Endodermal cell (in vitro differentiated cells): Measurements from ENCODE around the gene ALDH3B1. TPM values are rescaled to one million over a fixed set of nuclear protein-coding genes. Genes with fewer than 3 reads are reported as not detected.

Experiments used
- DNase-seq: peaks from one replicate; pipeline ENCODE4 v3.0.0-alpha.2; 2017
- H3K27ac ChIP-seq: 2 replicates; pipeline ENCODE4 v1.5.1; 2013; ENCODE audit warnings: mild to moderate bottlenecking, low read depth, low read length, moderate library complexity
- H3K27me3 ChIP-seq: 2 replicates; pipeline ENCODE4 v1.6.1; 2013; ENCODE audit warnings: mild to moderate bottlenecking, low read length, moderate library complexity; ENCODE audit not compliant: insufficient read depth, control insufficient read depth, poor library complexity, severe bottlenecking
- H3K36me3 ChIP-seq: 2 replicates; pipeline ENCODE4 v1.7.0; 2013; ENCODE audit warnings: mild to moderate bottlenecking, low read length, moderate library complexity; ENCODE audit not compliant: control insufficient read depth, insufficient read depth
- H3K4me1 ChIP-seq: one replicate; pipeline ENCODE4 v1.7.0; 2013; ENCODE audit warnings: low read length; ENCODE audit not compliant: control insufficient read depth, insufficient read depth
- H3K4me3 ChIP-seq: 2 replicates; pipeline ENCODE4 v1.5.1; 2013; ENCODE audit warnings: mild to moderate bottlenecking, low read length, moderate library complexity
- H3K9ac ChIP-seq: 2 replicates; pipeline ENCODE4 v1.6.1; 2013; ENCODE audit warnings: mild to moderate bottlenecking, low read length, moderate library complexity; ENCODE audit not compliant: poor library complexity, severe bottlenecking; ENCODE audit errors: extremely low read depth
- H3K9me3 ChIP-seq: 2 replicates; pipeline ENCODE4 v1.6.1; 2013; ENCODE audit warnings: mild to moderate bottlenecking, low read length, moderate library complexity; ENCODE audit not compliant: control insufficient read depth
- H3K27ac Mint-ChIP-seq: 2 replicates; pipeline ENCODE4 v1.8.0; 2020; ENCODE audit warnings: mixed read lengths
- H3K27me3 Mint-ChIP-seq: 2 replicates; pipeline ENCODE4 v1.8.0; 2021; ENCODE audit warnings: mild to moderate bottlenecking, mixed read lengths; ENCODE audit not compliant: insufficient read depth
- H3K36me3 Mint-ChIP-seq: 2 replicates; pipeline ENCODE4 v1.8.0; 2020; ENCODE audit warnings: low read depth, mixed read lengths
- H3K4me1 Mint-ChIP-seq: 2 replicates; pipeline ENCODE4 v1.8.0; 2020; ENCODE audit warnings: mixed read lengths
- H3K4me3 Mint-ChIP-seq: 2 replicates; pipeline ENCODE4 v1.8.0; 2020; ENCODE audit warnings: mild to moderate bottlenecking, moderate library complexity, mixed read lengths
- H3K9me3 Mint-ChIP-seq: 2 replicates; pipeline ENCODE4 v1.8.0; 2020; ENCODE audit warnings: mild to moderate bottlenecking, mixed read lengths
- CTCF ChIP-seq: fragments of 200-600 bp; sonication (generic); conservative IDR thresholded peaks from 2 replicates; pipeline ENCODE4 v1.5.0; 2021; ENCODE audit warnings: antibody characterized with exemption, mild to moderate bottlenecking
- WGBS, 2 experiments: methylation state at CpG; one replicate each; pipeline versions ENCODE4 v1.1.5 to v1.1.7; 2013; ENCODE audit warnings: missing lambda C conversion rate in 2 of 2, mixed read lengths in 1 of 2; ENCODE audit not compliant: insufficient coverage in 1 of 2, insufficient read length in 1 of 2; 5-methylcytosine and 5-hydroxymethylcytosine counted together
- total RNA-seq, 2 donors: library from RNA; stranded (reverse); fragmentation: NEBNext Ultra II Directional in 1 of 2; extraction: Animal tissue kit (Norgen Biotek cat#: 25700) in 1 of 2; gene quantifications; 2 replicates in 1 of 2; 3 replicates in 1 of 2; pipeline ENCODE4 v1.2.1, GENCODE V29; 2021

ALDH3B1 gene
- total RNA-seq, 2 donors from 2014 or later, result 0.11 TPM; not detected in 1

- H3K36me3 Mint-ChIP-seq, result peaks cover 11% of the 10 kb centered on the region
- peaks cover under 1% of the 10 kb centered on the region for H3K4me1 Mint-ChIP-seq
- H3K4me3 ChIP-seq, result no peak overlapping the region
- peaks cover 7% of the 10 kb centered on the region for H3K27me3 ChIP-seq
- no peak for DNase-seq
- peaks cover 6% of the 10 kb centered on the region for H3K27me3 Mint-ChIP-seq
- WGBS, 2 experiments, result 91 to 93% methylated on average over 4 to 5 of the region's 5 CpGs
- no peak overlapping the region for H3K4me3 Mint-ChIP-seq
- no peaks in the 10 kb centered on the region for H3K9me3 ChIP-seq
- H3K4me1 ChIP-seq, result no peaks in the 10 kb centered on the region
- H3K27ac ChIP-seq, result no peak overlapping the region
- no peaks in the 10 kb centered on the region for H3K36me3 ChIP-seq
- TF ChIP-seq CTCF, result no peak
- no peaks in the 10 kb centered on the region for H3K9me3 Mint-ChIP-seq
- H3K27ac Mint-ChIP-seq, result no peak overlapping the region
- H3K9ac ChIP-seq, result no peak overlapping the region
Observed at GRCh38 chr11:67999704-68000103, 10.4 kb upstream of the ALDH3B1 start.

GRCh38 chr11:68002575-68002937, 7.6 kb upstream of the ALDH3B1 start:
- no peak overlapping the region for H3K27ac ChIP-seq
- no peak overlapping the region for H3K27ac Mint-ChIP-seq
- peaks cover 8% of the 10 kb centered on the region for H3K27me3 Mint-ChIP-seq
- TF ChIP-seq CTCF, result no peak
- WGBS, 2 experiments, result 84 to 85% methylated on average over 4 to 9 of the region's 9 CpGs
- no peaks in the 10 kb centered on the region for H3K36me3 ChIP-seq
- no peaks in the 10 kb centered on the region for H3K9me3 ChIP-seq
- H3K9me3 Mint-ChIP-seq, result no peaks in the 10 kb centered on the region
- peaks cover 7% of the 10 kb centered on the region for H3K27me3 ChIP-seq
- H3K4me3 Mint-ChIP-seq, result peak overlapping the region; percentile 55
- H3K4me1 Mint-ChIP-seq, result peaks cover 2% of the 10 kb centered on the region
- peaks cover 4% of the 10 kb centered on the region for H3K36me3 Mint-ChIP-seq
- H3K9ac ChIP-seq, result no peak overlapping the region
- H3K4me3 ChIP-seq, result no peak overlapping the region
- no peak for DNase-seq
- no peaks in the 10 kb centered on the region for H3K4me1 ChIP-seq

GRCh38 chr11:68002938-68003845, 6.9 kb upstream of the ALDH3B1 start:
- H3K36me3 ChIP-seq, result no peaks in the 10 kb centered on the region
- H3K4me3 Mint-ChIP-seq, result peak overlapping the region; percentile 55
- peaks cover 7% of the 10 kb centered on the region for H3K27me3 ChIP-seq
- TF ChIP-seq CTCF, result no peak
- peaks cover 2% of the 10 kb centered on the region for H3K4me1 Mint-ChIP-seq
- peaks cover 8% of the 10 kb centered on the region for H3K27me3 Mint-ChIP-seq
- no peaks in the 10 kb centered on the region for H3K4me1 ChIP-seq
- H3K27ac ChIP-seq, result no peak overlapping the region
- WGBS, 2 experiments, result 17 to 38% methylated on average over 27 to 84 of the region's 86 CpGs
- H3K36me3 Mint-ChIP-seq, result peaks cover 4% of the 10 kb centered on the region
- no peaks in the 10 kb centered on the region for H3K9me3 Mint-ChIP-seq
- H3K4me3 ChIP-seq, result peak overlapping the region; percentile 68
- H3K9me3 ChIP-seq, result no peaks in the 10 kb centered on the region
- no peak overlapping the region for H3K27ac Mint-ChIP-seq
- DNase-seq, result peak; percentile 80
- H3K9ac ChIP-seq, result no peak overlapping the region
